Stimulated activated CD4-positive, alpha-beta T cell treated with anti-CD3 and anti-CD28 coated beads, TNF-alpha, amount 100 ng/mL, for 4 hours (primary cell): ENCODE data around the gene LYRM2.
A peak's percentile ranks its signal among the peaks of the same experiment; 100 is the strongest.
"Not testable (repeated sequence)": the region's sequence is repeated elsewhere in the genome, so short reads cannot be mapped to it uniquely, and the experiment has no call there.

Experiments
- DNase-seq, 3 experiments: peaks; one replicate each; pipeline ENCODE4 v3.0.0-alpha.2; 2020; ENCODE audit warnings: low read depth in 3 of 3

Gene LYRM2

GRCh38 chr6:89649682-89650081, 11.1 kb upstream of the LYRM2 start:
- DNase-seq: no peak

- no peak for DNase-seq
Observed at GRCh38 chr6:89644864-89645263, 6.3 kb upstream of the LYRM2 start.

- no peak for DNase-seq
Observed at GRCh38 chr6:89643406-89643805, 4.9 kb upstream of the LYRM2 start.

- DNase-seq: no peak
Observed at GRCh38 chr6:89642956-89643355, 4.4 kb upstream of the LYRM2 start.

- DNase-seq: not testable (repeated sequence)
Observed at GRCh38 chr6:89641581-89641980, 3.0 kb upstream of the LYRM2 start.

- DNase-seq: no peak
Observed at GRCh38 chr6:89640804-89641203, 2.3 kb upstream of the LYRM2 start.

- DNase-seq: no peak
Observed at GRCh38 chr6:89637960-89638319, 607 bp downstream of the LYRM2 start.

GRCh38 chr6:89636412-89636811, 2.1 kb downstream of the LYRM2 start:
- not testable (repeated sequence) for DNase-seq

GRCh38 chr6:89630488-89630887, 8.1 kb downstream of the LYRM2 start:
- DNase-seq: no peak

- no peak for DNase-seq
Observed at GRCh38 chr6:89623749-89624148, 14.8 kb downstream of the LYRM2 start.

- no peak for DNase-seq
Observed at GRCh38 chr6:89619567-89619966, 19.0 kb downstream of the LYRM2 start.

- no peak for DNase-seq
Observed at GRCh38 chr6:89618026-89618425, 20.5 kb downstream of the LYRM2 start.

- DNase-seq: no peak
Observed at GRCh38 chr6:89616531-89616930, 22.0 kb downstream of the LYRM2 start.

GRCh38 chr6:89615882-89616281, 22.7 kb downstream of the LYRM2 start:
- no peak for DNase-seq

GRCh38 chr6:89613790-89614189, 24.8 kb downstream of the LYRM2 start:
- DNase-seq: no peak

GRCh38 chr6:89612121-89612520, 26.4 kb downstream of the LYRM2 start:
- no peak for DNase-seq

- no peak for DNase-seq
Observed at GRCh38 chr6:89611666-89612065, 26.9 kb downstream of the LYRM2 start.

GRCh38 chr6:89610149-89610642, 28.4 kb downstream of the LYRM2 start:
- peak; percentile 55 to 66 (median 64) for DNase-seq

GRCh38 chr6:89605861-89606260, 32.7 kb downstream of the LYRM2 start:
- no peak for DNase-seq

GRCh38 chr6:89604653-89605052, 33.9 kb downstream of the LYRM2 start:
- DNase-seq: no peak

- DNase-seq: no peak
Observed at GRCh38 chr6:89602166-89602565, 36.4 kb downstream of the LYRM2 start.

- no peak for DNase-seq
Observed at GRCh38 chr6:89599727-89600126, 38.8 kb downstream of the LYRM2 start.

- no peak for DNase-seq
Observed at GRCh38 chr6:89597988-89598387, 40.6 kb downstream of the LYRM2 start.

- DNase-seq: no peak
Observed at GRCh38 chr6:89597372-89597771, 41.2 kb downstream of the LYRM2 start.

- no peak for DNase-seq
Observed at GRCh38 chr6:89596484-89596883, 42.1 kb downstream of the LYRM2 start.
